ENCODE data around the gene TGFA. TPM values are rescaled to one million over a fixed set of nuclear protein-coding genes. Genes with fewer than 3 reads are reported as not detected.

The TGFA gene
- total RNA-seq, 1 experiment from 2014 or later, result 1.7 TPM

GRCh38 chr2:70460333-70460732 is 93.3 kb downstream of the TGFA start:
- no TSS peak for BruUV-seq (replicated peaks)
- TF ChIP-seq POLR2AphosphoS5 (IDR thresholded peaks at IDR 0.05; ENCODE audit: low read depth, low read length), result no peak
- TF ChIP-seq CTCF (IDR thresholded peaks at IDR 0.05), result no peak
- TF ChIP-seq REST (IDR thresholded peaks at IDR 0.05; ENCODE audit: insufficient read depth in 1 of 2, low read depth in 2 of 2, low read length in 1 of 2), result no peak
- no peak for TF ChIP-seq SIN3A (IDR thresholded peaks at IDR 0.05; ENCODE audit: borderline replicate concordance, insufficient read depth, low read depth, low read length)
- no peak for TF ChIP-seq TCF7L2 (IDR thresholded peaks at IDR 0.05; ENCODE audit: low read depth, low read length)
- ATAC-seq (no peak), DNase-seq (ENCODE audit: low read depth, low spot score) (no peak)
- Histone ChIP-seq H3K4me1 (ENCODE audit: control insufficient read depth, insufficient read depth, low read length) (no peaks in the 10 kb centered on the region), H3K36me3 (ENCODE audit: control insufficient read depth, insufficient read depth, low read length) (no peaks in the 10 kb centered on the region), H3K4me3 (ENCODE audit: low read depth in 2 of 2, low read length in 2 of 2) (no peak overlapping the region), H3K27ac (ENCODE audit: low read length) (no peak overlapping the region), H3K9me3 (ENCODE audit: control insufficient read depth, insufficient read depth, low read depth, low read length) (no peaks in the 10 kb centered on the region), H3K27me3 (ENCODE audit: control insufficient read depth, insufficient read depth, low read length) (peaks cover 4% of the 10 kb centered on the region; the same call in 1 of the 2 replicates)
- POLR2A ChIA-PET, result no interaction called here
- intact Hi-C loops (cut with micrococcal nuclease; ENCODE audit: unreplicated experiment), result no loop called here
- in situ Hi-C loops (cut with HindIII; ENCODE audit: low pct_unique_long_range_greater_than_20kb, low sequenced_read_pairs), result no loop called here
- CTCF ChIA-PET, result no interaction called here

- POLR2A ChIA-PET, result interaction anchor here (0.6 kb wide), 1 partner anchor 1835 kb away, joined by 3 read pairs; no protein-coding TSS in a partner anchor
- Histone ChIP-seq H3K27me3 (ENCODE audit: control insufficient read depth, insufficient read depth, low read length) (peaks cover 4% of the 10 kb centered on the region; the same call in 1 of the 2 replicates), H3K4me3 (ENCODE audit: low read depth in 2 of 2, low read length in 2 of 2) (no peak overlapping the region), H3K4me1 (ENCODE audit: control insufficient read depth, insufficient read depth, low read length) (no peaks in the 10 kb centered on the region), H3K9me3 (ENCODE audit: control insufficient read depth, insufficient read depth, low read depth, low read length) (no peaks in the 10 kb centered on the region), H3K36me3 (ENCODE audit: control insufficient read depth, insufficient read depth, low read length) (no peaks in the 10 kb centered on the region), H3K27ac (ENCODE audit: low read length) (no peak overlapping the region)
- DNase-seq (ENCODE audit: low read depth, low spot score) (no peak), ATAC-seq (no peak)
- in situ Hi-C loops (cut with HindIII; ENCODE audit: low pct_unique_long_range_greater_than_20kb, low sequenced_read_pairs) (no loop called here), intact Hi-C loops (cut with micrococcal nuclease; ENCODE audit: unreplicated experiment) (no loop called here)
- CTCF ChIA-PET, result no interaction called here
- no TSS peak for BruUV-seq (replicated peaks)
- TF ChIP-seq TCF7L2 (IDR thresholded peaks at IDR 0.05; ENCODE audit: low read depth, low read length), result no peak
- TF ChIP-seq REST (IDR thresholded peaks at IDR 0.05; ENCODE audit: insufficient read depth in 1 of 2, low read depth in 2 of 2, low read length in 1 of 2), result no peak
- TF ChIP-seq SIN3A (IDR thresholded peaks at IDR 0.05; ENCODE audit: borderline replicate concordance, insufficient read depth, low read depth, low read length), result no peak
Observed at GRCh38 chr2:70458661-70459060, 95.0 kb downstream of the TGFA start.
